GM23338 (cell line): ENCODE data around the gene ATXN7L1. TPM values are rescaled to one million over a fixed set of nuclear protein-coding genes. Genes with fewer than 3 reads are reported as not detected.

Experiments used
- ATAC-seq: fragments of 200-7000 bp; cut with Tn5 transposase; 3 replicates; pipeline ENCODE4 v1.9.1; 2020
- DNase-seq: peaks from one replicate; pipeline ENCODE4 v3.0.0-alpha.2; 2015; ENCODE audit warnings: low spot score
- H2AFZ ChIP-seq: fragments of 200-600 bp; sonication (generic); 2 replicates; pipeline ENCODE4 v1.8.0; 2016; ENCODE audit warnings: antibody characterized with exemption, mild to moderate bottlenecking, moderate library complexity
- H3F3A ChIP-seq: fragments of 200-600 bp; sonication (generic); replicated peaks from 2 replicates; pipeline ENCODE4 v1.8.0; 2017; ENCODE audit warnings: antibody characterized with exemption, mixed run types, low read depth
- H3K27ac ChIP-seq: fragments of 200-600 bp; sonication (generic); 2 replicates; pipeline ENCODE4 v1.6.1; 2016; ENCODE audit warnings: low read depth
- H3K27me3 ChIP-seq: fragments of 200-600 bp; sonication (generic); 2 replicates; pipeline ENCODE4 v1.8.0; 2016; ENCODE audit warnings: mild to moderate bottlenecking, mixed run types, moderate library complexity; ENCODE audit not compliant: insufficient read depth
- H3K36me3 ChIP-seq: fragments of 200-600 bp; sonication (generic); 2 replicates; pipeline ENCODE4 v1.8.0; 2016; ENCODE audit warnings: mild to moderate bottlenecking; ENCODE audit not compliant: insufficient read depth
- H3K4me1 ChIP-seq: fragments of 200-600 bp; sonication (generic); 2 replicates; pipeline ENCODE4 v1.8.0; 2016; ENCODE audit warnings: mild to moderate bottlenecking, moderate library complexity; ENCODE audit not compliant: insufficient read depth
- H3K4me2 ChIP-seq: fragments of 200-600 bp; sonication (generic); 2 replicates; pipeline ENCODE4 v1.7.1; 2017; ENCODE audit warnings: mixed run types
- H3K4me3 ChIP-seq: fragments of 200-600 bp; sonication (generic); 2 replicates; pipeline ENCODE4 v1.6.1; 2016; ENCODE audit warnings: mixed run types
- H3K79me2 ChIP-seq: fragments of 200-600 bp; sonication (generic); replicated peaks from 2 replicates; pipeline ENCODE4 v1.8.0; 2017; ENCODE audit warnings: mild to moderate bottlenecking; ENCODE audit not compliant: insufficient read depth
- H3K9me2 ChIP-seq: fragments of 200-600 bp; sonication (generic); 2 replicates; pipeline ENCODE4 v1.8.0; 2017; ENCODE audit not compliant: insufficient read depth
- H4K20me1 ChIP-seq: fragments of 200-600 bp; sonication (generic); replicated peaks from 2 replicates; pipeline ENCODE4 v1.8.0; 2017; ENCODE audit warnings: mild to moderate bottlenecking; ENCODE audit not compliant: insufficient read depth
- H3K27ac Mint-ChIP-seq: 2 replicates; pipeline ENCODE4 v1.8.0; 2020; ENCODE audit warnings: inconsistent platforms, mild to moderate bottlenecking, moderate library complexity, mixed read lengths
- H3K27me3 Mint-ChIP-seq: 3 replicates; pipeline ENCODE4 v1.8.0; 2022; ENCODE audit warnings: low read depth, mild to moderate bottlenecking, moderate library complexity, mixed read lengths, inconsistent platforms; ENCODE audit not compliant: insufficient read depth, poor library complexity
- H3K36me3 Mint-ChIP-seq: 3 replicates; pipeline ENCODE4 v1.8.0; 2021; ENCODE audit warnings: low read depth, mild to moderate bottlenecking, inconsistent platforms, moderate library complexity, mixed read lengths
- H3K4me1 Mint-ChIP-seq: 3 replicates; pipeline ENCODE4 v1.8.0; 2020; ENCODE audit warnings: mild to moderate bottlenecking, inconsistent platforms, mixed read lengths
- H3K4me3 Mint-ChIP-seq: 3 replicates; pipeline ENCODE4 v1.8.0; 2021; ENCODE audit warnings: moderate library complexity, mild to moderate bottlenecking, inconsistent platforms, mixed read lengths
- H3K9me3 Mint-ChIP-seq: 3 replicates; pipeline ENCODE4 v1.8.0; 2020; ENCODE audit warnings: moderate library complexity, mild to moderate bottlenecking, inconsistent platforms, mixed read lengths
- CREB1 ChIP-seq: fragments of 250-450 bp; sonication (Bioruptor Pico); IDR thresholded peaks from 2 replicates; pipeline ENCODE4 v1.5.0; 2020; ENCODE audit warnings: low read depth, mild to moderate bottlenecking, moderate library complexity
- EZH2phosphoT487 ChIP-seq: fragments of 200-600 bp; sonication (generic); IDR thresholded peaks from one replicate; pipeline ENCODE4 v1.8.1; 2018; ENCODE audit warnings: antibody characterized with exemption; ENCODE audit not compliant: unreplicated experiment
- JUNB ChIP-seq: IDR thresholded peaks from one replicate; pipeline ENCODE4 v1.6.1; 2016; ENCODE audit warnings: antibody characterized with exemption; ENCODE audit not compliant: unreplicated experiment
- NANOG ChIP-seq: IDR thresholded peaks from 2 replicates; pipeline ENCODE4 v1.6.1; 2016; ENCODE audit warnings: antibody characterized with exemption, borderline replicate concordance
- REST ChIP-seq: IDR thresholded peaks from one replicate; pipeline ENCODE4 v1.6.1; 2018; ENCODE audit warnings: antibody characterized with exemption; ENCODE audit not compliant: unreplicated experiment
- STAT1 ChIP-seq: IDR thresholded peaks from one replicate; pipeline ENCODE4 v1.6.1; 2016; ENCODE audit warnings: antibody characterized with exemption; ENCODE audit not compliant: unreplicated experiment
- ZNF114 ChIP-seq: fragments of 250-450 bp; sonication (Bioruptor Pico); IDR thresholded peaks from 2 replicates; pipeline ENCODE4 v1.5.0; 2020; ENCODE audit warnings: mild to moderate bottlenecking, moderate library complexity
- ZNF462 ChIP-seq: fragments of 250-450 bp; sonication (Bioruptor Pico); IDR thresholded peaks from 2 replicates; pipeline ENCODE4 v1.5.0; 2020; ENCODE audit warnings: mild to moderate bottlenecking, moderate library complexity
- polyA plus RNA-seq: library from polyadenylated mRNA; unstranded; fragments of >200 nt; fragmentation: Nextera tagmentation; extraction: Ambion mirVana; gene quantifications from 2 replicates; pipeline ENCODE4 v1.2.1, GENCODE V29; 2016
- total RNA-seq: library from RNA; depleted of rRNA; stranded (reverse); fragments of >200 nt; shearing (Covaris generic); gene quantifications from 2 replicates; pipeline ENCODE4 v1.2.3, GENCODE V29; 2014

Gene ATXN7L1
- total and polyA plus RNA-seq, 2 experiments from 2014 or later: 22.8 to 29.8 TPM

DNA sequence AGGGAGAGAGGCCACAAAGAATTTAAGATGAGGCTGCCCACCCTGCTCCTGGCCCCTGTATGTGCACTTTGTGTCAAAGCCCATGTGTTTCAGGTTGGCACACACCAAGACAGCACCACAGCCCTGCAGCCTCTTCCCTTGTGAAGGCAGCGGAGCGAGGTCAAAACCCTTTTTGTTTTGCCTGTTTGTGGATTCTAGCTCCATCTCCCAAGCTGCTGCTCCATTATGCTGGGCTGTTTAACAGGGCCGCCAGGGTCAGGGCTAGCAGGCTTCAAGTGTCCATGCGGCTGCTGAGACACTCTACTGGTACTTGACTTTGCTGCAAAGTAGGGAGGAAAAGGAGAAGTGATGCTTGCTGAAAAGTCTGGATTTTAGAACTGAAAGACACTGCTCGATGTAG is 152.8 kb downstream of the ATXN7L1 start:
- Mint-ChIP-seq H3K27ac (no peak overlapping the region), H3K4me1 (peaks cover 47% of the 10 kb centered on the region), H3K9me3 (no peaks in the 10 kb centered on the region; the same call in 2 of the 3 replicates), H3K4me3 (no peak overlapping the region), H3K27me3 (peaks cover 18% of the 10 kb centered on the region), H3K36me3 (peaks cover 22% of the 10 kb centered on the region)
- DNase-seq (peak; percentile 51), ATAC-seq (peak; percentile 26)
- Histone ChIP-seq H3F3A (0 out of 2 replicates have a peak, but pooled peaks cover 5% of the 10 kb centered on the region), H3K27me3 (no peaks in the 10 kb centered on the region), H3K4me1 (peaks cover 39% of the 10 kb centered on the region), H3K4me2 (no peak overlapping the region), H3K27ac (peak overlapping the region; percentile 29; the same call in 1 of the 2 replicates), H2AFZ (no peak overlapping the region), H3K9me2 (peaks cover 14% of the 10 kb centered on the region), H3K79me2 (no peaks in the 10 kb centered on the region; the same call in 1 of the 2 replicates), H3K36me3 (0 out of 2 replicates have a peak, but pooled peaks cover 2% of the 10 kb centered on the region), H4K20me1 (no peaks in the 10 kb centered on the region), H3K4me3 (no peak overlapping the region)
- no peak for TF ChIP-seq CREB1 (CRISPR knock-in tag)
- no peak for TF ChIP-seq ZNF462
- no peak for TF ChIP-seq JUNB
- no peak for TF ChIP-seq ZNF114 (CRISPR knock-in tag)
- no peak for TF ChIP-seq STAT1
- TF ChIP-seq NANOG: no peak
- no peak for TF ChIP-seq REST
- no peak for TF ChIP-seq EZH2phosphoT487
